HG03103 (cell line): Measurements from ENCODE around the gene SLC17A5.
"Not testable (repeated sequence)": the region's sequence is repeated elsewhere in the genome, so short reads cannot be mapped to it uniquely, and the experiment has no call there.

ENCODE experiments used
- ATAC-seq: cut with Tn5 transposase; IDR thresholded peaks from one replicate; pipeline ENCODE4 v1.9.1; 2021; ENCODE audit warnings: low read depth; ENCODE audit not compliant: unreplicated experiment

The SLC17A5 gene

GRCh38 chr6:73653571-73654424 is at the start of gene SLC17A5:
TSS of gene SLC17A5 (minus strand) at chr6:73653992. CDS start at chr6:73653886, 106 bp downstream.
- ATAC-seq, result peak; percentile 79

- ATAC-seq, result no peak
Observed at GRCh38 chr6:73703466-73703865, 49.7 kb upstream of the SLC17A5 start.

- ATAC-seq, result no peak
Observed at GRCh38 chr6:73702444-73702843, 48.7 kb upstream of the SLC17A5 start.

- ATAC-seq, result no peak
Observed at GRCh38 chr6:73699676-73700459, 46.1 kb upstream of the SLC17A5 start.

- ATAC-seq, result no peak
Observed at GRCh38 chr6:73696966-73697655, 43.3 kb upstream of the SLC17A5 start.

- peak; percentile 46 for ATAC-seq
Observed at GRCh38 chr6:73695619-73696421, 42.0 kb upstream of the SLC17A5 start, which contains the start of gene CD109. TSS of gene CD109 (plus strand) at chr6:73696203. CDS start at chr6:73696216, 13 bp downstream.

- no peak for ATAC-seq
Observed at GRCh38 chr6:73694711-73695411, 41.1 kb upstream of the SLC17A5 start.

GRCh38 chr6:73691512-73691911 is 37.7 kb upstream of the SLC17A5 start:
- no peak for ATAC-seq

GRCh38 chr6:73690056-73690455 is 36.3 kb upstream of the SLC17A5 start:
- no peak for ATAC-seq

GRCh38 chr6:73688351-73688750 is 34.6 kb upstream of the SLC17A5 start:
- ATAC-seq, result no peak

GRCh38 chr6:73683574-73683973 is 29.8 kb upstream of the SLC17A5 start:
- not testable (repeated sequence) for ATAC-seq

GRCh38 chr6:73680289-73680918 is 26.6 kb upstream of the SLC17A5 start:
- ATAC-seq, result no peak

- not testable (repeated sequence) for ATAC-seq
Observed at GRCh38 chr6:73679846-73680245, 26.1 kb upstream of the SLC17A5 start.

- no peak for ATAC-seq
Observed at GRCh38 chr6:73679009-73679408, 25.2 kb upstream of the SLC17A5 start.

GRCh38 chr6:73675466-73676098 is 21.8 kb upstream of the SLC17A5 start:
- peak; percentile 90 for ATAC-seq

- ATAC-seq, result no peak
Observed at GRCh38 chr6:73671911-73672685, 18.3 kb upstream of the SLC17A5 start.

- ATAC-seq, result no peak
Observed at GRCh38 chr6:73669005-73669404, 15.2 kb upstream of the SLC17A5 start.

GRCh38 chr6:73667798-73668197 is 14.0 kb upstream of the SLC17A5 start:
- peak; percentile 34 for ATAC-seq
